ENCODE results near the gene BLOC1S1. TPM values are rescaled to one million over a fixed set of nuclear protein-coding genes. Genes with fewer than 3 reads are reported as not detected.

The BLOC1S1 gene
- total RNA-seq, 1 experiment from 2014 or later, result 87.3 TPM

DNA sequence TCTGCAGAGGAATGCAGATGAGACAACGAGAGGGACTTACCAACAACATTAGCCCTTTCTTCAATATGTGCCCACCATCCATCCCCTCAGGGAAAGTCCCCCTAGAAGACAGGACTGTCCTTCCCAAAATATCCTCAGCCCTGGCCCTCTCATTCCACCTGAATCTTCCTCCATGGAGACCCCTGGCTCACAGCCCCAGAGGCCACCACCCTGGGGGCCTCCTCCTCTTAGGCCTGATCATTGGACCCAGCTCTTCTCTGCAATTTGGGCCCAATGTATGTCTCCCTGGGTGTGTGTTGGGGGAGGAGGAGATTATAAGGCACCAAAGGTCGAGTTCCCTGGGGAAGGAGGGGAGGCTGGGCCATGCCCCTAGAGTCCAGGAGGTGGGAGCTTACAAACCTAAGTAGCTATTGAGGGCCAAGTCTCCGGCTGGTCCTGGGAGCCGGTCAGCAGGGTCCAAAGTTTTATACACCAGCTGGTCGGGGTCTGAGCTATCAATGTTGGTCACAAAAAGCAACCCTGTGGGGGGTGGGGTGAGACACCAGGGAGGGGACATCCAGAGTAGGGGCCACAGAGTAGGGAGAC lies 16.3 kb upstream of the BLOC1S1 start:
- no peaks in the 10 kb centered on the region for H3K9me3 ChIP-seq (ENCODE audit: control insufficient read depth, insufficient read depth, low read depth, low read length)
- ChIA-PET POLR2A (no interaction called here), CTCF (no interaction called here)
- intact Hi-C loops (cut with micrococcal nuclease; ENCODE audit: unreplicated experiment) (no loop called here), in situ Hi-C loops (cut with HindIII; ENCODE audit: low pct_unique_long_range_greater_than_20kb, low sequenced_read_pairs) (no loop called here)
- H3K27me3 ChIP-seq (ENCODE audit: control insufficient read depth, insufficient read depth, low read length), result no peaks in the 10 kb centered on the region
- DNase-seq (ENCODE audit: low read depth, low spot score) (no peak), ATAC-seq (no peak)
- no peaks in the 10 kb centered on the region for H3K36me3 ChIP-seq (ENCODE audit: control insufficient read depth, insufficient read depth, low read length)
- no peak overlapping the region for H3K27ac ChIP-seq (ENCODE audit: low read length)
- TF ChIP-seq, protein P1, sequence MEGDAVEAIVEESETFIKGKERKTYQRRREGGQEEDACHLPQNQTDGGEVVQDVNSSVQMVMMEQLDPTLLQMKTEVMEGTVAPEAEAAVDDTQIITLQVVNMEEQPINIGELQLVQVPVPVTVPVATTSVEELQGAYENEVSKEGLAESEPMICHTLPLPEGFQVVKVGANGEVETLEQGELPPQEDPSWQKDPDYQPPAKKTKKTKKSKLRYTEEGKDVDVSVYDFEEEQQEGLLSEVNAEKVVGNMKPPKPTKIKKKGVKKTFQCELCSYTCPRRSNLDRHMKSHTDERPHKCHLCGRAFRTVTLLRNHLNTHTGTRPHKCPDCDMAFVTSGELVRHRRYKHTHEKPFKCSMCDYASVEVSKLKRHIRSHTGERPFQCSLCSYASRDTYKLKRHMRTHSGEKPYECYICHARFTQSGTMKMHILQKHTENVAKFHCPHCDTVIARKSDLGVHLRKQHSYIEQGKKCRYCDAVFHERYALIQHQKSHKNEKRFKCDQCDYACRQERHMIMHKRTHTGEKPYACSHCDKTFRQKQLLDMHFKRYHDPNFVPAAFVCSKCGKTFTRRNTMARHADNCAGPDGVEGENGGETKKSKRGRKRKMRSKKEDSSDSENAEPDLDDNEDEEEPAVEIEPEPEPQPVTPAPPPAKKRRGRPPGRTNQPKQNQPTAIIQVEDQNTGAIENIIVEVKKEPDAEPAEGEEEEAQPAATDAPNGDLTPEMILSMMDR (IDR thresholded peaks at IDR 0.05), result no peak
- no peak for TF ChIP-seq SIN3A (IDR thresholded peaks at IDR 0.05; ENCODE audit: borderline replicate concordance, insufficient read depth, low read depth, low read length)
- TF ChIP-seq TCF7L2 (IDR thresholded peaks at IDR 0.05; ENCODE audit: low read depth, low read length), result no peak
- no peak for TF ChIP-seq REST (IDR thresholded peaks at IDR 0.05; ENCODE audit: insufficient read depth in 1 of 2, low read depth in 2 of 2, low read length in 1 of 2)
- no peak for TF ChIP-seq POLR2AphosphoS5 (IDR thresholded peaks at IDR 0.05; ENCODE audit: low read depth, low read length)
- BruUV-seq (replicated peaks), result no TSS peak
- no peak overlapping the region for H3K4me3 ChIP-seq (ENCODE audit: low read depth in 2 of 2, low read length in 2 of 2)
- no peaks in the 10 kb centered on the region for H3K4me1 ChIP-seq (ENCODE audit: control insufficient read depth, insufficient read depth, low read length)

- H3K9me3 ChIP-seq (ENCODE audit: control insufficient read depth, insufficient read depth, low read depth, low read length), result no peaks in the 10 kb centered on the region
- ChIA-PET CTCF (no interaction called here), POLR2A (no interaction called here)
- H3K27me3 ChIP-seq (ENCODE audit: control insufficient read depth, insufficient read depth, low read length), result no peaks in the 10 kb centered on the region
- no peak for DNase-seq (ENCODE audit: low read depth, low spot score)
- BruUV-seq (replicated peaks), result no TSS peak
- no peak overlapping the region for H3K27ac ChIP-seq (ENCODE audit: low read length)
- TF ChIP-seq, protein P1 (IDR thresholded peaks at IDR 0.05), result no peak
- no peak for TF ChIP-seq POLR2AphosphoS5 (IDR thresholded peaks at IDR 0.05; ENCODE audit: low read depth, low read length)
- TF ChIP-seq SIN3A (IDR thresholded peaks at IDR 0.05; ENCODE audit: borderline replicate concordance, insufficient read depth, low read depth, low read length), result no peak
- no peak for TF ChIP-seq REST (IDR thresholded peaks at IDR 0.05; ENCODE audit: insufficient read depth in 1 of 2, low read depth in 2 of 2, low read length in 1 of 2)
- TF ChIP-seq TCF7L2 (IDR thresholded peaks at IDR 0.05; ENCODE audit: low read depth, low read length), result no peak
- intact Hi-C loops (cut with micrococcal nuclease; ENCODE audit: unreplicated experiment) (no loop called here), in situ Hi-C loops (cut with HindIII; ENCODE audit: low pct_unique_long_range_greater_than_20kb, low sequenced_read_pairs) (no loop called here)
- no peaks in the 10 kb centered on the region for H3K4me1 ChIP-seq (ENCODE audit: control insufficient read depth, insufficient read depth, low read length)
- ATAC-seq, result no peak; the same call in 1 of the 2 replicates
- H3K4me3 ChIP-seq (ENCODE audit: low read depth in 2 of 2, low read length in 2 of 2), result no peak overlapping the region
- H3K36me3 ChIP-seq (ENCODE audit: control insufficient read depth, insufficient read depth, low read length), result no peaks in the 10 kb centered on the region
Measured at GRCh38 chr12:55700255-55701018, 15.4 kb upstream of the BLOC1S1 start.

All from Panc1 (cell line).